IMR-90 (cell line): ENCODE measurements around the gene CACNG5. TPM values are rescaled to one million over a fixed set of nuclear protein-coding genes. Genes with fewer than 3 reads are reported as not detected.

Experiments
- ATAC-seq: fragments of 200-7000 bp; cut with Tn5 transposase; 2 replicates; pipeline ENCODE4 v1.9.1; 2020; ENCODE audit warnings: low read depth, mild to moderate bottlenecking, moderate library complexity
- BruUV-seq: library from RNA; stranded (reverse); fragments of 400-500 nt; replicated peaks from 2 replicates; lab custom pipeline; 2021; lab: Mats Ljungman, UMichigan
- CTCF ChIA-PET: fragments of 300-600 bp; formaldehyde crosslinking; extraction: SDS; loops from one replicate; lab custom pipeline; 2021; ENCODE audit warnings: antibody characterized with exemption; lab: Yijun Ruan, JAX
- POLR2A ChIA-PET: fragments of 300-600 bp; sonication (Branson Sonifier 250); formaldehyde crosslinking; loops from one replicate; lab custom pipeline; 2022; ENCODE audit warnings: antibody characterized with exemption; ENCODE audit not compliant: unreplicated experiment; lab: Charles Lee
- DNase-seq: peaks from one replicate; pipeline ENCODE4 v3.0.0; 2013
- H2AFZ ChIP-seq: replicated peaks from 2 replicates; pipeline ENCODE3; 2013; ENCODE audit warnings: low read length, mild to moderate bottlenecking; ENCODE audit not compliant: poor library complexity
- H2AK5ac ChIP-seq: 2 replicates; pipeline ENCODE4 v1.6.1; 2013; ENCODE audit warnings: low read depth, low read length, inconsistent platforms
- H2AK9ac ChIP-seq: replicated peaks from 2 replicates; pipeline ENCODE3; 2013; ENCODE audit warnings: mild to moderate bottlenecking, low read depth, low read length, moderate library complexity; ENCODE audit not compliant: poor library complexity
- H2BK120ac ChIP-seq: 2 replicates; pipeline ENCODE4 v1.6.1; 2013; ENCODE audit warnings: low read depth, low read length, inconsistent platforms
- H2BK15ac ChIP-seq: 3 replicates; pipeline ENCODE4 v1.6.1; 2013; ENCODE audit warnings: low read depth, low read length, inconsistent platforms
- H2BK20ac ChIP-seq: 2 replicates; pipeline ENCODE4 v1.6.1; 2013; ENCODE audit warnings: low read depth, mild to moderate bottlenecking, inconsistent platforms, low read length, moderate library complexity
- H2BK5ac ChIP-seq: 2 replicates; pipeline ENCODE4 v1.6.1; 2013; ENCODE audit warnings: mild to moderate bottlenecking, low read depth, low read length, inconsistent platforms; ENCODE audit not compliant: poor library complexity, severe bottlenecking
- H3K14ac ChIP-seq: replicated peaks from 2 replicates; pipeline ENCODE4 v1.6.1; 2013; ENCODE audit warnings: low read depth, low read length, inconsistent platforms
- H3K18ac ChIP-seq: 2 replicates; pipeline ENCODE4 v1.6.1; 2013; ENCODE audit warnings: low read depth, low read length, control low read depth
- H3K23ac ChIP-seq: 2 replicates; pipeline ENCODE4 v1.6.1; 2013; ENCODE audit warnings: low read depth, low read length, inconsistent platforms
- H3K27ac ChIP-seq: 2 replicates; pipeline ENCODE4 v1.5.1; 2013; ENCODE audit warnings: mild to moderate bottlenecking, control low read depth, low read length; ENCODE audit not compliant: insufficient read depth
- H3K27me3 ChIP-seq: 2 replicates; pipeline ENCODE4 v1.6.1; 2013; ENCODE audit warnings: low read length; ENCODE audit not compliant: control insufficient read depth, insufficient read depth
- H3K36me3 ChIP-seq: 2 replicates; pipeline ENCODE4 v1.6.1; 2013; ENCODE audit warnings: low read length, mixed read lengths; ENCODE audit not compliant: control insufficient read depth, insufficient read depth
- H3K4ac ChIP-seq: 2 replicates; pipeline ENCODE4 v1.6.1; 2013; ENCODE audit warnings: low read depth, low read length, inconsistent platforms
- H3K4me1 ChIP-seq: 2 replicates; pipeline ENCODE4 v1.6.1; 2013; ENCODE audit warnings: low read length, mixed read lengths; ENCODE audit not compliant: control insufficient read depth, insufficient read depth
- H3K4me2 ChIP-seq: 2 replicates; pipeline ENCODE4 v1.6.1; 2013; ENCODE audit warnings: low read depth, mild to moderate bottlenecking, control low read depth, low read length, moderate library complexity
- H3K4me3 ChIP-seq: 2 replicates; pipeline ENCODE4 v1.5.1; 2013; ENCODE audit warnings: low read depth, mild to moderate bottlenecking, control low read depth, low read length, moderate library complexity; ENCODE audit not compliant: insufficient read depth
- H3K56ac ChIP-seq: 2 replicates; pipeline ENCODE4 v1.6.1; 2013; ENCODE audit warnings: low read length, inconsistent platforms; ENCODE audit not compliant: insufficient read depth; ENCODE audit errors: extremely low read depth
- H3K79me1 ChIP-seq, 2 experiments: 2 replicates each; pipeline ENCODE4 v1.6.1; 2013; ENCODE audit warnings: low read length in 2 of 2, inconsistent platforms in 1 of 2, low read depth in 1 of 2
- H3K9ac ChIP-seq: 2 replicates; pipeline ENCODE4 v1.6.1; 2013; ENCODE audit warnings: low read depth, low read length, control low read depth
- H3K9me1 ChIP-seq: 2 replicates; pipeline ENCODE4 v1.6.1; 2013; ENCODE audit warnings: low read length, inconsistent platforms; ENCODE audit not compliant: insufficient read depth
- H3K9me3 ChIP-seq: 2 replicates; pipeline ENCODE4 v1.6.1; 2013; ENCODE audit warnings: low read length; ENCODE audit not compliant: control insufficient read depth, insufficient read depth
- H4K20me1 ChIP-seq: 2 replicates; pipeline ENCODE4 v1.6.1; 2013; ENCODE audit warnings: low read length, inconsistent platforms; ENCODE audit not compliant: insufficient read depth
- H4K5ac ChIP-seq: 2 replicates; pipeline ENCODE4 v1.6.1; 2013; ENCODE audit warnings: mild to moderate bottlenecking, low read depth, low read length, control low read depth
- H4K8ac ChIP-seq, 2 experiments: 2 replicates each; pipeline ENCODE4 v1.6.1; 2013; ENCODE audit warnings: low read depth in 2 of 2, low read length in 2 of 2, control low read depth in 1 of 2, inconsistent platforms in 1 of 2
- H4K91ac ChIP-seq: 2 replicates; pipeline ENCODE4 v1.6.1; 2013; ENCODE audit warnings: low read depth, low read length, inconsistent platforms; ENCODE audit not compliant: insufficient read depth
- CEBPB ChIP-seq: IDR thresholded peaks from 2 replicates; pipeline ENCODE4 v1.6.1; 2012; ENCODE audit warnings: low read depth, low read length, improper control_type of control experiment
- CTCF ChIP-seq: conservative IDR thresholded peaks from 2 replicates; pipeline ENCODE4 v1.5.1; 2012; ENCODE audit warnings: mild to moderate bottlenecking, low read depth, low read length, improper control_type of control experiment
- MAFK ChIP-seq: IDR thresholded peaks from 2 replicates; pipeline ENCODE4 v1.6.1; 2012; ENCODE audit warnings: low read depth, low read length, improper control_type of control experiment
- MXI1 ChIP-seq: IDR thresholded peaks from 2 replicates; pipeline ENCODE4 v1.6.1; 2012; ENCODE audit warnings: low read depth, mild to moderate bottlenecking, low read length, moderate library complexity, borderline replicate concordance
- NFE2L2 ChIP-seq: fragments of 150-350 bp; IDR thresholded peaks from 2 replicates; pipeline ENCODE4 v1.6.1; 2016; ENCODE audit warnings: low read depth, mild to moderate bottlenecking, low read length
- POLR2A ChIP-seq: IDR thresholded peaks from 2 replicates; pipeline ENCODE4 v1.6.1; 2012; ENCODE audit warnings: mild to moderate bottlenecking, low read depth, low read length
- RAD21 ChIP-seq: IDR thresholded peaks from 2 replicates; pipeline ENCODE4 v1.6.1; 2012; ENCODE audit warnings: low read length, improper control_type of control experiment
- RCOR1 ChIP-seq: IDR thresholded peaks from 2 replicates; pipeline ENCODE4 v1.6.1; 2012; ENCODE audit warnings: mild to moderate bottlenecking, low read length, improper control_type of control experiment; ENCODE audit not compliant: insufficient replicate concordance
- RFX5 ChIP-seq: IDR thresholded peaks from 2 replicates; pipeline ENCODE4 v1.8.0; 2012; ENCODE audit warnings: low read depth, mild to moderate bottlenecking, low read length, moderate library complexity
- SMC3 ChIP-seq: fragments of 150-350 bp; IDR thresholded peaks from 2 replicates; pipeline ENCODE4 v1.6.1; 2016; ENCODE audit warnings: low read depth, mild to moderate bottlenecking, antibody characterized with exemption, low read length, moderate library complexity
- USF2 ChIP-seq: fragments of 150-350 bp; IDR thresholded peaks from 2 replicates; pipeline ENCODE4 v1.6.1; 2017; ENCODE audit warnings: mild to moderate bottlenecking, antibody characterized with exemption, low read length, low read depth
- WGBS, 2 experiments: methylation state at CpG; one replicate each; pipeline versions ENCODE4 v1.1.5 to v1.1.7; 2013; ENCODE audit warnings: missing lambda C conversion rate in 2 of 2; ENCODE audit not compliant: insufficient read length in 1 of 2; ENCODE audit errors: extremely low coverage in 2 of 2; 5-methylcytosine and 5-hydroxymethylcytosine counted together
- dilution Hi-C: fragments of 300-500 bp; cut with HindIII; formaldehyde crosslinking; loops from one replicate; pipeline ENCODE4 v1.14.3; 2018; ENCODE audit warnings: low sequenced_read_pairs; ENCODE audit not compliant: unreplicated experiment
- in situ Hi-C: fragments of 300-500 bp; cut with MboI; formaldehyde crosslinking; loops from 3 replicates; pipeline ENCODE4 v1.14.3; 2019; ENCODE audit warnings: low sequenced_read_pairs, inconsistent platforms, mixed read lengths
- intact Hi-C: fragments of 100-400 bp; cut with micrococcal nuclease; formaldehyde crosslinking; loops from 2 replicates; pipeline ENCODE4 v1.10.0; 2022
- polyA plus RNA-seq, 3 experiments: library from polyadenylated mRNA; depleted of rRNA; stranded (reverse); fragments of >200 nt; gene quantifications; 2 replicates each; pipeline ENCODE4 v1.2.3, GENCODE V29; 2012; ENCODE audit warnings: low replicate concordance in 1 of 3
- total RNA-seq: library from RNA; depleted of rRNA; stranded (reverse); fragments of >200 nt; gene quantifications from 2 replicates; pipeline ENCODE4 v1.2.3, GENCODE V29; 2012

CACNG5 gene
- total and polyA plus RNA-seq, 2 of the 4 experiments (the other 2 are of a cell fraction), result not detected

DNA sequence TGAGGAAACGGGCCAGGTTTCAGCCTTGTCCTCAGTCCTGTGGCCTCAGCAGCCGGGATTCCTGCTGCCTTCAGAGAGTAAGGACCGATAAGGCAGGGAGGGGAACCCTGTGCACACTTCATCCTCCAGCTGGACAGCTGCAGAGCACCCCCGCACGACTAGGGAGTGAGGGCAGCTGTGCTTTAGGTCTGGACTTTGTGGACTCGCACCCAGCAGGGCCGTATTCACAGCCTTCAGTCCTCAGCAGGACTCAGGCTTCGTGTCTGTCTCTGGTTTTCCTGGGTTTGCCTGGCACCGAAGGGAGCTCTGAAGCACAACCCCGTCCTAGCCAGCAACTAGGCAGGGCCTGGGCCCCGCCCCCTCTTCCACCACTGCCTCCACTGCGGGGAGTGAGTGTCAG, 45.8 kb upstream of the CACNG5 start:
- H4K91ac ChIP-seq, result no peak overlapping the region
- 79% methylated on average over 8 of the region's 12 CpGs; no CpG with 5 or more reads in 1 of the 2 experiments for WGBS, 2 experiments
- intact Hi-C loops, result no loop called here
- H3K27me3 ChIP-seq, result no peaks in the 10 kb centered on the region
- H2AK5ac ChIP-seq, result no peak overlapping the region
- H2BK20ac ChIP-seq, result no peak overlapping the region
- no peak overlapping the region for H3K14ac ChIP-seq
- POLR2A ChIA-PET, result no interaction called here
- BruUV-seq, result no TSS peak
- H4K5ac ChIP-seq, result no peak overlapping the region
- H3K18ac ChIP-seq, result no peak overlapping the region
- H3K79me1 ChIP-seq, result peaks cover 0 to 3% of the 10 kb centered on the region in 2 experiments; a peak in 1 of 4 replicates
- ATAC-seq (no peak; the same call in 1 of the 2 replicates), DNase-seq (no peak)
- H3K9me3 ChIP-seq, result no peaks in the 10 kb centered on the region
- peak overlapping the region; percentile 40 for H2AFZ ChIP-seq
- no peaks in the 10 kb centered on the region; the same call in none of the 2 replicates for H3K4me1 ChIP-seq
- no peak overlapping the region for H2BK120ac ChIP-seq
- CTCF ChIA-PET, result no interaction called here
- TF ChIP-seq NFE2L2 (no peak), RAD21 (no peak), USF2 (no peak), RFX5 (no peak), MXI1 (no peak), CTCF (no peak), CEBPB (no peak), MAFK (no peak), SMC3 (no peak), POLR2A (no peak), RCOR1 (no peak)
- H2BK15ac ChIP-seq, result no peak overlapping the region
- H3K4me2 ChIP-seq, result no peak overlapping the region
- dilution Hi-C loops, result no loop called here
- no peak overlapping the region for H4K8ac ChIP-seq
- no peak overlapping the region for H2BK5ac ChIP-seq
- H3K9me1 ChIP-seq, result peaks cover 7% of the 10 kb centered on the region; the same call in 1 of the 2 replicates
- in situ Hi-C loops, result no loop called here
- no peak overlapping the region for H3K56ac ChIP-seq
- no peak overlapping the region for H3K23ac ChIP-seq
- H3K9ac ChIP-seq, result no peak overlapping the region
- no peak overlapping the region for H3K4ac ChIP-seq
- no peaks in the 10 kb centered on the region; the same call in none of the 2 replicates for H4K20me1 ChIP-seq
- H3K27ac ChIP-seq, result no peak overlapping the region
- peaks cover 62% of the 10 kb centered on the region for H3K36me3 ChIP-seq
- H2AK9ac ChIP-seq, result no peak overlapping the region
- H3K4me3 ChIP-seq, result no peak overlapping the region
